AG10803 (cell line): ENCODE measurements around the gene FAAP100.

ENCODE experiments used
- DNase-seq: peaks from one replicate; pipeline ENCODE4 v3.0.0; 2010; ENCODE audit warnings: low read depth
- H3K4me3 ChIP-seq: 2 replicates; pipeline ENCODE4 v1.5.1; 2011; ENCODE audit warnings: mild to moderate bottlenecking, low read length, control low read depth
- CTCF ChIP-seq: conservative IDR thresholded peaks from 2 replicates; pipeline ENCODE4 v1.5.1; 2011; ENCODE audit warnings: mild to moderate bottlenecking, low read length, control low read depth, inconsistent platforms

Gene FAAP100

GRCh38 chr17:81549031-81549557, 3.1 kb downstream of the FAAP100 start:
- TF ChIP-seq CTCF: no peak
- H3K4me3 ChIP-seq: no peak overlapping the region
- no peak for DNase-seq

GRCh38 chr17:81547614-81547982, 4.6 kb downstream of the FAAP100 start:
- DNase-seq: no peak
- H3K4me3 ChIP-seq: no peak overlapping the region
- TF ChIP-seq CTCF: no peak

- H3K4me3 ChIP-seq: no peak overlapping the region
- DNase-seq: no peak
- no peak for TF ChIP-seq CTCF
These were observed 5.1 kb downstream of the FAAP100 start for GRCh38 chr17:81546906-81547613.

GRCh38 chr17:81545160-81545949, 6.8 kb downstream of the FAAP100 start:
- DNase-seq: no peak
- TF ChIP-seq CTCF: no peak
- no peak overlapping the region for H3K4me3 ChIP-seq

GRCh38 chr17:81544281-81544974, 7.7 kb downstream of the FAAP100 start:
- no peak for DNase-seq
- no peak overlapping the region for H3K4me3 ChIP-seq
- TF ChIP-seq CTCF: no peak

GRCh38 chr17:81543756-81544155, 8.4 kb downstream of the FAAP100 start:
- TF ChIP-seq CTCF: no peak
- H3K4me3 ChIP-seq: no peak overlapping the region
- DNase-seq: no peak
